Ishikawa (cell line): ENCODE data around the gene LRRC42.

Experiments
- CEBPB ChIP-seq: IDR thresholded peaks from 2 replicates; pipeline ENCODE4 v1.6.1; 2012
- CREB1 ChIP-seq: IDR thresholded peaks from 2 replicates; pipeline ENCODE4 v1.6.1; 2012; ENCODE audit warnings: low read depth
- EGR1 ChIP-seq: IDR thresholded peaks from 2 replicates; pipeline ENCODE4 v1.6.1; 2012
- EP300 ChIP-seq: IDR thresholded peaks from 2 replicates; pipeline ENCODE4 v1.6.1; 2012; ENCODE audit warnings: borderline replicate concordance
- MAX ChIP-seq: IDR thresholded peaks from 2 replicates; pipeline ENCODE4 v1.6.1; 2012
- NFIC ChIP-seq: IDR thresholded peaks from 2 replicates; pipeline ENCODE4 v1.6.1; 2012
- RAD21 ChIP-seq: IDR thresholded peaks from 2 replicates; pipeline ENCODE4 v1.6.1; 2012; ENCODE audit warnings: low read depth
- REST ChIP-seq: IDR thresholded peaks from 2 replicates; pipeline ENCODE4 v1.6.1; 2012; ENCODE audit warnings: low read depth, mild to moderate bottlenecking
- TAF1 ChIP-seq: IDR thresholded peaks from 2 replicates; pipeline ENCODE4 v1.6.1; 2012; ENCODE audit warnings: low read depth, mild to moderate bottlenecking
- TCF12 ChIP-seq: IDR thresholded peaks from 2 replicates; pipeline ENCODE4 v1.6.1; 2012; ENCODE audit warnings: low read depth
- TEAD4 ChIP-seq: IDR thresholded peaks from 2 replicates; pipeline ENCODE4 v1.6.1; 2012
- YY1 ChIP-seq: IDR thresholded peaks from 2 replicates; pipeline ENCODE4 v1.6.1; 2012; ENCODE audit warnings: low read depth
- ZBTB7A ChIP-seq: IDR thresholded peaks from 2 replicates; pipeline ENCODE4 v1.6.1; 2012; ENCODE audit warnings: low read depth

GRCh38 chr1:54001591-54001990 lies 55.4 kb downstream of the LRRC42 start:
- TF ChIP-seq TAF1: no peak
- TF ChIP-seq TEAD4: no peak
- no peak for TF ChIP-seq TCF12
- TF ChIP-seq MAX: no peak
- TF ChIP-seq CEBPB: no peak
- TF ChIP-seq RAD21: no peak
- TF ChIP-seq EP300: no peak
- TF ChIP-seq REST: no peak
- no peak for TF ChIP-seq ZBTB7A
- TF ChIP-seq YY1: no peak
- TF ChIP-seq EGR1: no peak
- TF ChIP-seq CREB1: no peak
- TF ChIP-seq NFIC: no peak
